A549 (cell line): ENCODE measurements around the gene DLG2. TPM values are rescaled to one million over a fixed set of nuclear protein-coding genes. Genes with fewer than 3 reads are reported as not detected.

ENCODE experiments used
- ATAC-seq, 2 experiments: fragments of 200-7000 bp in 1 of 2; fragments of >200 bp in 1 of 2; cut with Nextera tagmentation in 1 of 2; cut with Tn5 transposase in 1 of 2; 3 replicates each; pipeline versions ENCODE4 v1.8.0 to v1.9.1; 2018 to 2020; ENCODE audit warnings: mild to moderate bottlenecking in 1 of 2, moderate library complexity in 1 of 2
- CTCF ChIA-PET: fragments of 300-600 bp; sonication (Branson Sonifier 250); formaldehyde crosslinking; extraction: SDS; loops from one replicate; lab custom pipeline; 2021; ENCODE audit warnings: antibody characterized with exemption, inconsistent platforms; lab: Yijun Ruan, JAX
- POLR2A ChIA-PET: fragments of 350-600 bp; formaldehyde crosslinking; extraction: SDS; loops from one replicate; lab custom pipeline; 2021; ENCODE audit warnings: antibody characterized with exemption, inconsistent platforms; lab: Yijun Ruan, JAX
- DNase-seq, 2 experiments: peaks; one replicate each; pipeline versions ENCODE4 v3.0.0 to v3.0.0-alpha.2; 2011 to 2016; ENCODE audit warnings: low read depth in 1 of 2, low spot score in 1 of 2
- FAIRE-seq: peaks from 2 replicates; lab custom pipeline; 2011; peaks lifted over from hg19 to GRCh38; lab: Jason Lieb, UNC
- H3K27ac ChIP-seq, 2 experiments: fragments of >200 bp; sonication (Bioruptor Twin); formaldehyde crosslinking; 3 replicates each; pipeline ENCODE4 v1.5.1; 2016 to 2017
- H3K4me1 ChIP-seq: fragments of >200 bp; sonication (Bioruptor Twin); formaldehyde crosslinking; 3 replicates; pipeline ENCODE4 v1.6.1; 2016
- H3K4me2 ChIP-seq: fragments of >200 bp; sonication (Bioruptor Twin); formaldehyde crosslinking; 3 replicates; pipeline ENCODE4 v1.6.1; 2016
- H3K4me3 ChIP-seq: fragments of >200 bp; sonication (Bioruptor Twin); formaldehyde crosslinking; 3 replicates; pipeline ENCODE4 v1.5.1; 2016
- H3K9me3 ChIP-seq: fragments of >200 bp; sonication (Bioruptor Twin); formaldehyde crosslinking; 3 replicates; pipeline ENCODE4 v1.6.1; 2016
- BHLHE40 ChIP-seq: IDR thresholded peaks from 2 replicates; pipeline ENCODE4 v1.6.1; 2012; ENCODE audit warnings: low read depth, low read length, inconsistent platforms
- CBX2 ChIP-seq: fragments of 200-600 bp; sonication (generic); IDR thresholded peaks from 2 replicates; pipeline ENCODE4 v1.6.1; 2016; ENCODE audit warnings: low read depth, mild to moderate bottlenecking, borderline replicate concordance
- CBX8 ChIP-seq: fragments of 200-600 bp; sonication (generic); IDR thresholded peaks from 2 replicates; pipeline ENCODE4 v1.6.1; 2016
- CHD2 ChIP-seq: fragments of 150-350 bp; IDR thresholded peaks from 2 replicates; pipeline ENCODE4 v1.6.1; 2014; ENCODE audit warnings: low read length; ENCODE audit not compliant: partially characterized antibody
- CTCF ChIP-seq: fragments of >200 bp; sonication (Bioruptor Twin); formaldehyde crosslinking; IDR thresholded peaks from 3 replicates; pipeline ENCODE4 v1.5.1; 2016
- ELK1 ChIP-seq: fragments of 150-350 bp; IDR thresholded peaks from 2 replicates; pipeline ENCODE4 v1.6.1; 2014; ENCODE audit warnings: low read depth, mild to moderate bottlenecking, low read length
- EP300 ChIP-seq, 2 experiments: fragments of >200 bp; sonication (Bioruptor Twin); formaldehyde crosslinking; IDR thresholded peaks; 2 replicates in 1 of 2; 3 replicates in 1 of 2; pipeline ENCODE4 v1.6.1; 2016 to 2017
- FOSB ChIP-seq: fragments of 250-450 bp; sonication (Bioruptor Pico); IDR thresholded peaks from 2 replicates; pipeline ENCODE4 v1.5.0; 2020; ENCODE audit warnings: mild to moderate bottlenecking, moderate library complexity
- FOXS1 ChIP-seq: fragments of 250-450 bp; sonication (Bioruptor Pico); IDR thresholded peaks from 2 replicates; pipeline ENCODE4 v1.5.0; 2020; ENCODE audit warnings: mild to moderate bottlenecking, moderate library complexity
- HEYL ChIP-seq: fragments of 250-450 bp; sonication (Bioruptor Pico); IDR thresholded peaks from 2 replicates; pipeline ENCODE4 v1.8.0; 2021; ENCODE audit warnings: mild to moderate bottlenecking, moderate library complexity
- HOXB5 ChIP-seq: fragments of 250-450 bp; sonication (Bioruptor Pico); IDR thresholded peaks from 2 replicates; pipeline ENCODE4 v1.5.0; 2020; ENCODE audit warnings: mild to moderate bottlenecking, moderate library complexity
- KDM1A ChIP-seq: fragments of 200-600 bp; sonication (generic); IDR thresholded peaks from 2 replicates; pipeline ENCODE4 v1.6.1; 2016; ENCODE audit warnings: low read depth, mild to moderate bottlenecking
- KDM5A ChIP-seq: fragments of 200-600 bp; sonication (generic); IDR thresholded peaks from 2 replicates; pipeline ENCODE4 v1.6.1; 2016; ENCODE audit warnings: antibody characterized with exemption, mild to moderate bottlenecking
- MAZ ChIP-seq: fragments of 150-350 bp; IDR thresholded peaks from 2 replicates; pipeline ENCODE4 v1.6.1; 2014; ENCODE audit warnings: antibody characterized with exemption, low read depth, low read length, borderline replicate concordance
- NPAS2 ChIP-seq: fragments of 250-450 bp; sonication (Bioruptor Pico); IDR thresholded peaks from 2 replicates; pipeline ENCODE4 v1.8.0; 2022; ENCODE audit warnings: mild to moderate bottlenecking, moderate library complexity, borderline replicate concordance
- PBX3 ChIP-seq: IDR thresholded peaks from 2 replicates; pipeline ENCODE4 v1.6.1; 2012
- PHF8 ChIP-seq: fragments of 200-600 bp; sonication (generic); IDR thresholded peaks from 2 replicates; pipeline ENCODE4 v1.6.1; 2016; ENCODE audit warnings: low read depth, mild to moderate bottlenecking, antibody characterized with exemption, moderate library complexity, borderline replicate concordance
- RAD21 ChIP-seq, 2 experiments: fragments of >200 bp in 1 of 2; sonication (Bioruptor Twin) in 1 of 2; formaldehyde crosslinking in 1 of 2; IDR thresholded peaks in 1 of 2; conservative IDR thresholded peaks in 1 of 2; 2 replicates in 1 of 2; 3 replicates in 1 of 2; pipeline ENCODE4 v1.6.1; 2012 to 2018; ENCODE audit warnings: inconsistent platforms in 1 of 2
- RCOR1 ChIP-seq: fragments of 150-350 bp; IDR thresholded peaks from 2 replicates; pipeline ENCODE4 v1.6.1; 2014; ENCODE audit warnings: antibody characterized with exemption, low read length, low read depth
- REST ChIP-seq: fragments of 200-600 bp; sonication (generic); IDR thresholded peaks from 2 replicates; pipeline ENCODE4 v1.6.1; 2016; ENCODE audit warnings: antibody characterized with exemption, mild to moderate bottlenecking, moderate library complexity
- RFX5 ChIP-seq: fragments of 450-650 bp; IDR thresholded peaks from 2 replicates; pipeline ENCODE4 v1.7.1; 2014; ENCODE audit warnings: antibody characterized with exemption, mild to moderate bottlenecking, moderate library complexity
- SREBF2 ChIP-seq: fragments of 450-650 bp; IDR thresholded peaks from 2 replicates; pipeline ENCODE4 v1.6.1; 2014; ENCODE audit warnings: mild to moderate bottlenecking, moderate library complexity
- TP53 ChIP-seq: fragments of 250-450 bp; sonication (Bioruptor Pico); IDR thresholded peaks from 2 replicates; pipeline ENCODE4 v1.5.0; 2021; ENCODE audit warnings: mild to moderate bottlenecking, moderate library complexity
- whole genome bisulfite sequencing: methylation state at CpG from one replicate; pipeline ENCODE4 v1.1.6; 2017; ENCODE audit errors: missing lambda C conversion rate; 5-methylcytosine and 5-hydroxymethylcytosine counted together
- polyA plus RNA-seq, 4 experiments: library from polyadenylated mRNA; depleted of rRNA in 3 of 4; stranded (reverse); fragments of >200 nt; fragmentation: RNase III in 1 of 4; extraction: RNeasy Plus Mini Kit Qiagen cat#74134 plus additional on column Dnase treatment in 1 of 4; gene quantifications; 2 replicates in 3 of 4; 3 replicates in 1 of 4; pipeline ENCODE4 v1.2.3, GENCODE V29; 2011 to 2017

Gene DLG2
- polyA plus RNA-seq, 2 of the 4 experiments (the other 2 are of a cell fraction): 0.26 to 0.79 TPM

- WGBS: 30% methylated on average over 4 of the region's 4 CpGs
- no peak overlapping the region for H3K4me3 ChIP-seq
- DNase-seq: no peak
- no peak for TF ChIP-seq RCOR1
- no peak for TF ChIP-seq CTCF
- TF ChIP-seq KDM5A: no peak
- no peaks in the 10 kb centered on the region for H3K9me3 ChIP-seq
- FAIRE-seq: no peak
- CTCF ChIA-PET: no interaction called here
- H3K27ac ChIP-seq: no peak overlapping the region
- ATAC-seq: no peak
- H3K4me1 ChIP-seq: no peaks in the 10 kb centered on the region
- no peak overlapping the region for H3K4me2 ChIP-seq
- POLR2A ChIA-PET: no interaction called here
These were observed 1672.4 kb downstream of the DLG2 start for GRCh38 chr11:83954780-83955179.

GRCh38 chr11:83951521-83951920 lies 1675.6 kb downstream of the DLG2 start:
- no peak for DNase-seq
- TF ChIP-seq MAZ: no peak
- TF ChIP-seq EP300 (IDR thresholded peaks at IDR 0.05): no peak
- no peak for TF ChIP-seq RAD21 (conservative IDR thresholded peaks at IDR 0.05 in 1 of 2, IDR thresholded peaks at IDR 0.05 in 1 of 2)
- no peak for TF ChIP-seq TP53 (CRISPR knock-in tag)
- no peak for TF ChIP-seq KDM5A
- no peak for TF ChIP-seq CBX2
- no peak for TF ChIP-seq NPAS2 (CRISPR knock-in tag)
- no peak for TF ChIP-seq RFX5
- TF ChIP-seq PHF8: no peak
- no peak for TF ChIP-seq CBX8
- no peak for TF ChIP-seq PBX3
- no peak for TF ChIP-seq CHD2
- no peak for TF ChIP-seq ELK1
- TF ChIP-seq FOSB (CRISPR knock-in tag): no peak
- TF ChIP-seq RCOR1: no peak
- TF ChIP-seq KDM1A: no peak
- TF ChIP-seq HOXB5 (CRISPR knock-in tag): no peak
- H3K27ac ChIP-seq: no peak overlapping the region
- ATAC-seq: no peak
- POLR2A ChIA-PET: no interaction called here
- H3K9me3 ChIP-seq: no peaks in the 10 kb centered on the region
- H3K4me2 ChIP-seq: no peak overlapping the region
- H3K4me3 ChIP-seq: no peak overlapping the region
- CTCF ChIA-PET: interaction anchor here (1.2 kb wide), 1 partner anchor 115 kb away, joined by 3 read pairs; no protein-coding TSS in a partner anchor
- no peak for FAIRE-seq
- H3K4me1 ChIP-seq: no peaks in the 10 kb centered on the region
- 3% methylated on average over 1 of the region's 1 CpG for WGBS

- no peaks in the 10 kb centered on the region for H3K4me1 ChIP-seq
- no peak overlapping the region for H3K27ac ChIP-seq
- H3K9me3 ChIP-seq: no peaks in the 10 kb centered on the region
- CTCF ChIA-PET: no interaction called here
- no peak overlapping the region for H3K4me2 ChIP-seq
- H3K4me3 ChIP-seq: no peak overlapping the region
- FAIRE-seq (no peak), DNase-seq (no peak), ATAC-seq (no peak)
- POLR2A ChIA-PET: no interaction called here
- TF ChIP-seq FOXS1 (CRISPR knock-in tag) (no peak), HEYL (CRISPR knock-in tag) (no peak), HOXB5 (CRISPR knock-in tag) (no peak), ELK1 (no peak), CBX8 (no peak), RFX5 (no peak), FOSB (CRISPR knock-in tag) (no peak), BHLHE40 (no peak), REST (no peak), SREBF2 (no peak)
These were observed 1678.9 kb downstream of the DLG2 start for GRCh38 chr11:83948200-83948599.
